ENCODE results near the gene ROBO2.
"Not testable (repeated sequence)": the region's sequence is repeated elsewhere in the genome, so short reads cannot be mapped to it uniquely, and the experiment has no call there.

Gene ROBO2

GRCh38 chr3:77345009-77345408 is 305.1 kb downstream of the ROBO2 start:
- DNase-seq = no peak

GRCh38 chr3:77348244-77348855 is 308.5 kb downstream of the ROBO2 start:
- no peak for DNase-seq

GRCh38 chr3:77354958-77355357 is 315.1 kb downstream of the ROBO2 start:
- no peak for DNase-seq

GRCh38 chr3:77362936-77363335 is 323.0 kb downstream of the ROBO2 start:
- no peak for DNase-seq

- DNase-seq = no peak
Observed at GRCh38 chr3:77365152-77365551, 325.3 kb downstream of the ROBO2 start.

- no peak for DNase-seq
Observed at GRCh38 chr3:77370413-77370812, 330.5 kb downstream of the ROBO2 start.

GRCh38 chr3:77372018-77372417 is 332.1 kb downstream of the ROBO2 start:
- no peak for DNase-seq

- DNase-seq = no peak
Observed at GRCh38 chr3:77372634-77373346, 332.9 kb downstream of the ROBO2 start.

GRCh38 chr3:77373619-77374018 is 333.7 kb downstream of the ROBO2 start:
- no peak for DNase-seq

GRCh38 chr3:77376511-77376910 is 336.6 kb downstream of the ROBO2 start:
- DNase-seq = no peak

GRCh38 chr3:77377717-77378116 is 337.8 kb downstream of the ROBO2 start:
- DNase-seq = no peak

GRCh38 chr3:77380136-77380535 is 340.2 kb downstream of the ROBO2 start:
- DNase-seq = no peak

- no peak for DNase-seq
Observed at GRCh38 chr3:77381431-77381830, 341.5 kb downstream of the ROBO2 start.

GRCh38 chr3:77392181-77392580 is 352.3 kb downstream of the ROBO2 start:
- DNase-seq = no peak

GRCh38 chr3:77394046-77394445 is 354.1 kb downstream of the ROBO2 start:
- no peak for DNase-seq

- no peak for DNase-seq
Observed at GRCh38 chr3:77404871-77405270, 365.0 kb downstream of the ROBO2 start.

- no peak for DNase-seq
Observed at GRCh38 chr3:77407441-77407840, 367.5 kb downstream of the ROBO2 start.

- not testable (repeated sequence) for DNase-seq
Observed at GRCh38 chr3:77410334-77410733, 370.4 kb downstream of the ROBO2 start.

- DNase-seq = no peak
Observed at GRCh38 chr3:77411334-77411733, 371.4 kb downstream of the ROBO2 start.

- DNase-seq = no peak
Observed at GRCh38 chr3:77412021-77412438, 372.1 kb downstream of the ROBO2 start.

- DNase-seq = no peak
Observed at GRCh38 chr3:77412584-77412983, 372.7 kb downstream of the ROBO2 start.

- DNase-seq = no peak
Observed at GRCh38 chr3:77414881-77415280, 375.0 kb downstream of the ROBO2 start.

GRCh38 chr3:77420336-77420735 is 380.4 kb downstream of the ROBO2 start:
- DNase-seq = no peak

GRCh38 chr3:77421916-77422315 is 382.0 kb downstream of the ROBO2 start:
- no peak for DNase-seq

GRCh38 chr3:77426531-77426930 is 386.6 kb downstream of the ROBO2 start:
- DNase-seq = no peak

All from NCI-H526 treated with DMSO at 0.1 percent for 48 hours (cell line).